Neural progenitor cell (in vitro differentiated cells): ENCODE measurements around the gene EPHB4.

Source experiments
- CTCF ChIP-seq: fragments of 200-600 bp; sonication (generic); IDR thresholded peaks from 2 replicates; pipeline ENCODE4 v1.5.1; 2017; ENCODE audit warnings: antibody characterized with exemption, mild to moderate bottlenecking
- EZH2 ChIP-seq: fragments of 200-600 bp; sonication (generic); IDR thresholded peaks from 2 replicates; pipeline ENCODE4 v1.6.1; 2017; ENCODE audit warnings: antibody characterized with exemption, mild to moderate bottlenecking, moderate library complexity
- EZH2phosphoT487 ChIP-seq: fragments of 200-600 bp; sonication (generic); IDR thresholded peaks from 2 replicates; pipeline ENCODE4 v1.6.1; 2017; ENCODE audit warnings: antibody characterized with exemption

GRCh38 chr7:100808354-100808875, 18.9 kb downstream of the EPHB4 start:
- TF ChIP-seq CTCF (no peak), EZH2phosphoT487 (no peak), EZH2 (no peak)
